Measurements from ENCODE around the gene FAM20B. TPM values are rescaled to one million over a fixed set of nuclear protein-coding genes. Genes with fewer than 3 reads are reported as not detected.
A peak's percentile ranks its signal among the peaks of the same experiment; 100 is the strongest.

Gene FAM20B
- total and polyA plus RNA-seq, 10 donors: 5.8 to 38.0 (median 24.7) TPM

DNA sequence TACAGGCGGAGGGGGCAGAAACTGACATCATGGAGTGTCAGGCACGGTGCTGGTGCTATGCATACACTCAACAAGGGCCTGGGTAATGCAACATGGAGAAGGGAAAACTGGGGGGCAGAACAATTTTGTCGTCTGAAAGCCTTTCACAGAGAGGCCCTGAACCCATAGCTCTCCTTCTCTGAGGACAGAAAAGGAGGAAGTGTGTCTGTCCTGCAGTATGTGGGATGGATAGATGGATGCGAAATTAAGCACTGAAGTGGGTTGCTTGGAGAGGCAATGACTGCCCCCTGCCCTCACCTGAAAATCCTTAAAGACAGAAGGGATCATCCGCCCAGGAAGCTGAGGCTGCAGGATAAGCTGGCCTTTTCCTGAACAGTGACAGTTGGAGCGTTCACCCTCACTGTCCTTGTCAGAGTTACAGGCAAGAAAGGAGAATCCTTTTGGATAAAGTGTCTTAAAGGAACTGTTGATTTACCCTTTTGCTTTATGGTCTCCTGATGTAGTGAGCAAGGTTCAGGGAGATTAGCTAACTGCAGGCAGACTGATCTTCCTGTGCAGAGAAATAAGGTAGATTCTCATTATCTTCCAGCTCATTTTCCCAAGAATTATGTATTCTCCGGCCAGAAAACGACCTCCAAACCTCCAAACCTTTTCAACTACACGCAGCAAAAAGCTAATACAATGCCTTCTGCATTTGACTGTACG is 1.6 kb upstream of the FAM20B start:
- peaks cover 18 to 44% (median 32%) of the 10 kb centered on the region in 6 donors for H3K4me1 ChIP-seq
- no peak overlapping the region for H3K27ac ChIP-seq
- H3K36me3 ChIP-seq: no peaks in the 10 kb centered on the region
- no peaks in the 10 kb centered on the region for H3K27me3 ChIP-seq (replicated peaks in 1 of 7)
- H3K4me3 ChIP-seq: no peak overlapping the region
- no peaks in the 10 kb centered on the region for H3K9me3 ChIP-seq
- intact Hi-C loops (cut with DNase I; ENCODE audit: low total_unique reads): no loop called here
- DNase-seq: no peak
- TF ChIP-seq, protein P1, sequence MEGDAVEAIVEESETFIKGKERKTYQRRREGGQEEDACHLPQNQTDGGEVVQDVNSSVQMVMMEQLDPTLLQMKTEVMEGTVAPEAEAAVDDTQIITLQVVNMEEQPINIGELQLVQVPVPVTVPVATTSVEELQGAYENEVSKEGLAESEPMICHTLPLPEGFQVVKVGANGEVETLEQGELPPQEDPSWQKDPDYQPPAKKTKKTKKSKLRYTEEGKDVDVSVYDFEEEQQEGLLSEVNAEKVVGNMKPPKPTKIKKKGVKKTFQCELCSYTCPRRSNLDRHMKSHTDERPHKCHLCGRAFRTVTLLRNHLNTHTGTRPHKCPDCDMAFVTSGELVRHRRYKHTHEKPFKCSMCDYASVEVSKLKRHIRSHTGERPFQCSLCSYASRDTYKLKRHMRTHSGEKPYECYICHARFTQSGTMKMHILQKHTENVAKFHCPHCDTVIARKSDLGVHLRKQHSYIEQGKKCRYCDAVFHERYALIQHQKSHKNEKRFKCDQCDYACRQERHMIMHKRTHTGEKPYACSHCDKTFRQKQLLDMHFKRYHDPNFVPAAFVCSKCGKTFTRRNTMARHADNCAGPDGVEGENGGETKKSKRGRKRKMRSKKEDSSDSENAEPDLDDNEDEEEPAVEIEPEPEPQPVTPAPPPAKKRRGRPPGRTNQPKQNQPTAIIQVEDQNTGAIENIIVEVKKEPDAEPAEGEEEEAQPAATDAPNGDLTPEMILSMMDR (IDR thresholded peaks at IDR 0.05 in 8 of 11, conservative IDR thresholded peaks at IDR 0.05 in 3 of 11): no peak
- TF ChIP-seq POLR2AphosphoS5 (IDR thresholded peaks at IDR 0.05): no peak
- TF ChIP-seq POLR2A (IDR thresholded peaks at IDR 0.05): no peak
- WGBS, 5 donors: 70 to 84% (median 77%) methylated on average over 10 of the region's 10 CpGs

DNA sequence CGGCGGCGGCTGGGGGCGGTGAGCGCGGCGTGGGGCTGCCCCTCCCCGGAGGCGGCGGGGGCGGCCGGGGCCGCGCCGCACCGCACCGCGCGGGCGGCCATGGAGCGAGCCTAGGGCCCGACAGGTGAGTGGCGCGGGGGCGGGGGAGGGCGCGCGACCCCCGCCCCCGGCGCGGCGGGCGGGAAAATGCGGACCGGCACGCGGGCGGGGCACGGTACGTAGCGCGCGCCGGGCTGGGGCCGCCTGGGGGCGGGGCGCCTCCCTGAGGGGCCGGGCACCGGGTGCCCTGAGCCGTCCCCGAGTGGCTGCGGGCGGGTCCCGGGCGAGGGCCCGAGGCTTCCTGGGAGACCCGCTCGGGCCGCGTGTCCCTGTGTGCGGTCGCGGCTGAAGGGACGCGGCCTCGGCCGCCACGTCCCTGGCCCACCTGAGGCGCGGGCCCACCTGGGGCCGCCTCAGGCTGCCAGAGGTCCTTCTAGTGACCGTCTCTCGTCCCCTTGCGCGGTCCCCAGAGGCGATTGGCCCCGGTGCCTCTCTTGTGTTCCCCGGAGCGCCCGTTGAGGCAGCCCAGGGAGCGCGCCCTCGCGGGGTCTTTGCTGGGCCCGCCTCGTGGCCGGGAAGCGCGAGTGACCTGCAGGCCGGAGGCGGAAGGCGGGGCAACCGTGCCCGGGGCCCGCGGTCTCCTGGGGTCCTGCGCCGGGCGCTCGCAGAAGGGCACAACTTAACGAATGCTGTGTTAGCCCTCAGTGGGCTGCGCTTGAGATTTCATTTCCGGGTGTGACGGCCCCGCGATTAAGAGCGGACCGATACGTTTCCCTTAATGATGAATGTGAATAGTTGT is 500 bp downstream of the FAM20B start:
- Histone ChIP-seq H3K9me3 (no peaks in the 10 kb centered on the region), H3K27me3 (replicated peaks in 1 of 7) (no peaks in the 10 kb centered on the region), H3K36me3 (no peaks in the 10 kb centered on the region), H3K4me1 (peaks cover 22 to 65% (median 53%) of the 10 kb centered on the region in 6 donors), H3K27ac (peak overlapping the region; percentile 94 to 100 (median 98)), H3K4me3 (peak overlapping the region; percentile 75 to 93 (median 86))
- WGBS, 5 donors: 0% methylated on average over 11 to 110 of the region's 110 CpGs
- intact Hi-C loops (cut with DNase I; ENCODE audit: low total_unique reads): no loop called here
- TF ChIP-seq, protein P1 (IDR thresholded peaks at IDR 0.05 in 8 of 11, conservative IDR thresholded peaks at IDR 0.05 in 3 of 11): peak in 1 of 11 experiments; percentile 25
- TF ChIP-seq POLR2AphosphoS5 (IDR thresholded peaks at IDR 0.05) (peak; percentile 70 to 82 (median 82)), POLR2A (IDR thresholded peaks at IDR 0.05) (peak; percentile 27 to 44 (median 29))
- DNase-seq: peak; percentile 96

DNA sequence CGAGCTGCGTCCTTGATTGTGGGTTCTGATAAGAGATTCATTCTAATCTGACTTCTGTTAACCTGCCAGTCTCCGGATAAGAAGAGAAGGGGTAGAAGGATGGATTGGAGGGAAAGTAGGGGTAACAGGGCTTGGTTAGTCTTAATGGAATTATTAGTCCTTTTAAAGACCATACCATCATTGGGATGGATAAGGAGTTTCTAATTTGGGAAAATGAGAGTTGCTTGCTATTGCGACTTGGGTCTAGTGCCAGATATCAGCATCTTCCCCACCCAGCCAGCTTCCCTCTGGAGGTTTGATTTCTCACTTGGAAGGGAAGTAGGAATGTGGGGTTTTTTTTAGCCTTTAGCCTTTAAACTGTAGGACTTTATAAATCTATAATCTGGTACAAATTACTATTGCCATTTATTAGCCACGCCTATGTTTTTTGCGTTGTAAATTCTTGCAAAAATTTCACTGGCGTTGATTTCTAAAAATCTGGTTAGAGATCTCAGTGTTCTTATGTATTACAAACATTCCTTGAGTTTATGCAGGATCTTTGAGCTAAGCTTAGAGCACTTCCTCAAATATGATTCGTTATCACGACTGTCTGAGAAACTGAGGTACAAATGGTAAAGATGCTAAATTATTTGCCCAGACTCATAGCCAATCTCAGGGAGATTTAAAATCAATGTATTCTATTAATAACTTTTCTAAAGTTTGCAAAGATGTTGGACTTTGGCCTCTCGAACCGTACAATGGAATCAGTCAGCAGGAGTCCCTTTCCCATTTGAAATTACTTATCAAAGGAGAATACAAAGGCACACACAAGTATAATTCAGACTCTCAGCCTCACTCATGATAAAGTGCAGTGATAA is 1.3 kb downstream of the FAM20B start:
- 26 to 35% (median 32%) methylated on average over 11 of the region's 11 CpGs for WGBS, 5 donors
- intact Hi-C loops (cut with DNase I; ENCODE audit: low total_unique reads): no loop called here
- no peaks in the 10 kb centered on the region for H3K9me3 ChIP-seq
- TF ChIP-seq POLR2A (IDR thresholded peaks at IDR 0.05) (no peak), POLR2AphosphoS5 (IDR thresholded peaks at IDR 0.05) (no peak)
- TF ChIP-seq, protein P1 (IDR thresholded peaks at IDR 0.05 in 8 of 11, conservative IDR thresholded peaks at IDR 0.05 in 3 of 11): no peak
- no peaks in the 10 kb centered on the region for H3K36me3 ChIP-seq
- peaks cover 26 to 69% (median 62%) of the 10 kb centered on the region in 6 donors for H3K4me1 ChIP-seq
- H3K4me3 ChIP-seq: peak overlapping the region; percentile 75 to 93 (median 86)
- no peaks in the 10 kb centered on the region for H3K27me3 ChIP-seq (replicated peaks in 1 of 7)
- no peak for DNase-seq
- peak overlapping the region; percentile 94 to 100 (median 98) for H3K27ac ChIP-seq

All from spleen (tissue), 11 donors.